HCEC 1CT (cell line): ENCODE results near the gene RRP1B.
A peak's percentile ranks its signal among the peaks of the same experiment; 100 is the strongest.

Experiments
- DNase-seq: peaks from one replicate; pipeline ENCODE4 v3.0.0-alpha.2; 2017

RRP1B gene

DNA sequence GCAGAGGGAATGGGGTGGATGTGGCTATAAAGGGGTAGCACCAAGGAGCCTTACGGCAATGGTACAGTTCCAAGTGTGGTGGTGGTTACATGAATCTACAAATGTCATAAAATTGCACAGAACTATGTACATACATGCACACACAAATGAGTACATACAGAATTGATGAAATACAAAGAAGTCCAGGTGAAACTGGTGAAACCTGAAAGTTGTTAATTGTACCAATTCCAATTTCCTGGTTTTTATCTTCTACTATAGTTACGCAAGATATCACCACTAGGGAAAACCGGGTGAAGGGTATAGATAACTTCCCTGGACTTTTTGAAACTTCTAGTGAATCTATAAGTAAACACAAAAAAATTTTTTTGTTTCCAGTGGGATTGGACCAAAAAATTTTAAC lies 19.0 kb upstream of the RRP1B start:
- DNase-seq, result no peak

DNA sequence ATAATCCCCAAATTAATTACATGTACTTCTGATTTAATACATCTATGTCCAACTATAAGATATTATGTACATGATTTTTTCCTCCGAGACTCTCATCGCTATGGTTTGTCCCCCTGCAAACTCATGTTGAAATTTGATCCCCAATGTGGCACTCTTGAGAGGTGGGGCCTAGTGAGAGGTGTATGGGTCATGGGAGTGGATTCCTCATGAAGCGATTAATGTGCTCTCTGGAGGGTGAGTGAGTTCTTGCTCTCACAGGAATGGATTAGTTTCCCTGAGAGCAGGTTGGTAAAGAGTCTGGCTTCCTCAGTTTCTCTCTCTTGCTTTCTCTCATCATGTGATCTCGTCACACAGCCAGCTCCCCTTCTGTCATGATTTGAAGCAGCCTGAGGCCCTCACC lies 16.2 kb upstream of the RRP1B start:
- no peak for DNase-seq

DNA sequence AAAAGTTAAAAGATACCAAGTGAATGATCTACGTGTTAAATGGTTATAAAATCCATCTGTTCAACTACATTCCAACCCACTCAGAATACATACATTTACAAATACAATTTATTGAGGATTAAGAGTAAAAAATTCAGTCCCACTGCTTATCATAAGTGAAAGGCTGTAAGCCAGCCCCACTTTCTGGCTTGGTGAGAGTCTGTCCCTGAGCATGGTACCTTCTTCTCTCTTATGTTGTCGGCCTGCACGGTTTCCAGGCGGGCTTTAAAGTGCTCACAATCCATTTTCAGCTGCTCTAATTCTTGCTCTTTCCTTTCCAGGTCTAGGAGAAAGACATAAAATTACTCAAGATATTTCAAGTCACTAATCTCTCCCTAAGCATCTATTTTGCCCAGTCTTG lies 15.3 kb upstream of the RRP1B start:
- DNase-seq, result no peak

DNA sequence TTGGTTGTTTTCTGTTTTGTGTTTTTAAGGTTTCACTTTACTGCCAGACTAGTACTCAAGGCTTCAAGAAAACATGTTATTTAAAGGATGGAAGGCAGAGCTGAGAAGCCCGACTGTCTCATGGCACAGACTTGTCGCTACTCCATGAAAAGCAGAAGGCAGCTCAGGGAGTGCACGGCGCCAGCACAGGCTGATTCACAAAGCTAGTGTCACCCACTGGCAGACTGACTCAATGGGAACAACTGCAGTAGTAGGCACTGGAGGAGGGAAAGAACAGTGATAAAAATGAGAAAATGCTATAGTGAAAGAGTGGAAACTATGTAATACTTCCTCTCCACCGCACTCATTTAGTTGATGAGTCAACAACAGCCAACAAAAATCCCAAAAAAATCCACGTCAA lies 14.8 kb upstream of the RRP1B start:
- DNase-seq, result peak; percentile 10

DNA sequence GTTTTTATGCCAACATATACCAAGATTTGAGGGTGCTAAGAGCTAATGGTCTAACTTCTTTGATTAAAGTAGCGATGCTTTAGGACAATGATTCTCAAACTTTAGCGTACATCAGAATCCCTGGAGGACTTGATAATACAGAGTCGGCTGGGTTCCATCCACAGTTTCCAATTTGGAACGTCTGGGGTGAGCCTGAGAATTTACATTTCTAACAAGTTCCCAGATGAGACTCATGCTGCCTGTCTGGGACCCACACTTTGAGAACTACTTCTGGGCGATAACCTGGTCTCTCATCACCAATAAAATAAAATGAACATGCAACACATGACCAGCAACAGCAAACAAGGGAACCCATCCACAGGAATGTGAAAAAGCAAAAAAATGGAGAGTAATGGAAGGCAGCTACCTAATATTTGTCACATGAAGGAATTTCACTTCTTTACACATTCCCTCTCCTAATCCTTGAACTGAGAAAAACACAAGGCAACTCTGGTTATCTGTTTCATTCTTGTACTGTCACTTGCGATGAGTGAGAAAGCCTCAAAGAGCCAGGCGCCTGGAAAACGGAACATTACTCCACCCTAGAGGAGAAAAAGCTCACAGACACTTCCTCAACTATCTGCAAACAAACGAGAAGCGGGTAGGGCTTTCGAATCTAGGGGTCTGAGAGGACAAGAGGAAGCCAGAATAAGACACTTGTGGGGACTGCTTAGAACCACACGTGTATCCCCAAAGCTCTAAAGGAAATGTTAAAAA lies 14.0 kb upstream of the RRP1B start:
- DNase-seq, result peak; percentile 74

DNA sequence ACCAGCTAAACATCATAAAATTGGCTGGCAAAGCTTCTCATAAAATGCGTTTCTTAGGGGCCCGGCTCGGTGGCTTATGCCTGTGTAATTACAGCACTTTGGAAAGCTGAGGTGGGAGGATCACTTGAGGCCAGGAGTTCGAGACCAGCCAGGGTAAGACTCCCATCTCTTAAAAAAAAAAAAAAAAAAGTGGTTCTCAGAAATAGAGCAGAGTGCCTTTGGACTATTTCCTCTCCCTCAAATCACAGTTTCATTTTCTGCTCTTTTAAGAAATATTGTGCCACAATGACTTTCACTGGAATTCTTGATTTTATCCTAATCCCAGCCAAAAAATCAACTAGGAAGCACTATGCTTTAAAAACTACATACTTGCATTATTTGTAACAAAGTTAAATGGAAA lies 13.4 kb upstream of the RRP1B start:
- DNase-seq, result no peak

DNA sequence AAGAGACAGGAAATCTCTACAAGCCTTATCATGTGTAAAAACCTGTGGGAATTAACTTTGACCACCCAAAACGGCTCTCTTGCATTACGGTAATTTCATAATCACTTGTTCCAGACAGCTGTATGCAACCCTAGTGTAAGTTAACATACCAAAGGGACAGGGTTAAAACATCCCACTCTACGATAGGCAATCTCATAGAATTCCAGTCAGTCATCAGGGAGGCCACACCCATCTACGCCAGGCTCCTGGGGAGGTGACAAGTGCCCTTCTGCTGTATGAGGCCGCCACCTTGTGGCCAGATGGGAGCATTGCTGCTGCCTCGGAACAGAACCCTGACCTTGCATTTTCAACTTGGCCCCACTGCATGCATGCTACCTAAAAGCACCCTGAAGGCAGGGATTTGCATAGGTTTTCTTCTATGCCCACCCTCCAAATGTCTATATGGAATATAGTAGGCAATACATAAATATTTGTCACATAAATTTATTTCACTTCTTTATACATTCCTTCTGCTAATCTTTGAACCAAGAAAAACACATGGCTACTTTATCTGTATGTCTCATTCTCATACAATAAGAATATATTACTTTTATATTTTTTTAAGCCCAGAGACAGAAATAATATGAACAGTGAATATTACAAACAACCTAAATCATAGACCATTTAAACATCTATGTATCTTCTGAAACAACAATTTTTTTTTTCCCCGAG lies 12.7 kb upstream of the RRP1B start:
- DNase-seq, result peak; percentile 94

DNA sequence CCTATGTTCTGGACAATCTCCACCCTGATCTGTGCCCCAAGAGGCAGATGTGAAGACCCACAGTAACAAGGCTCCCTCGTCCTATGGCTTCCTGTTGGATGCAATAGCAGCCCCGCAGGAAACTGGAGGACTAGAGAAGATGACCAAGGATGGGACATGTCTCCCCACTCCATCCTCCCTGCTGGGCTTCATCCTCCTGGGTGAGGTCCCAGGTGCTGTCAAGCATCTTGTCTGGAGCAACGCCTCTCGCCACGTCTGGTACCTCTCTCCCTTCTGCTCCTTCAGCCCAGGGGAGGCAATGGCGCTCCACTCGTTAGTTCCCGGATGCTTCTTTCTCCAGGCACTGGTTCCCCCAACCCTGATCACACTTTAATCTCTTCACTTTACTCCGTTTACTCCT lies 11.2 kb upstream of the RRP1B start:
- no peak for DNase-seq

DNA sequence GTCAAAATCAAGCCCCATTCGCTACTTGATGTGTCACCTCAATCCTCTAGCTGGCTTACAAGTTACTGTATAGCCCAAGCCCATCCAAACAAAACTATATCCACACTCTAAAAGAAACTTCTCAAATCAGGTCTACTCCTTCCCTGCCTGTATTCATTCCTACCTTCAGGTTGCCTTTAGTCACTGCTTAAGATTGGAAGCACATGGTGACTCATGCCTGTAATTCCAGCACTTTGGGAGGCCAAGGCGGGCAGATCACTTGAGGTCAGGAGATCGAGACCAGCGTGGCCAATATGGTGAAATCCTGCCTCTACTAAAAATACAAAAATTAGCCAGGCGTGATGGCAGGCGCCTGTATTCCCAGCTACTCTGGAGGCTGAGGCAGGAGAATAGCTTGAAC lies 7.4 kb upstream of the RRP1B start:
- DNase-seq, result peak; percentile 16

DNA sequence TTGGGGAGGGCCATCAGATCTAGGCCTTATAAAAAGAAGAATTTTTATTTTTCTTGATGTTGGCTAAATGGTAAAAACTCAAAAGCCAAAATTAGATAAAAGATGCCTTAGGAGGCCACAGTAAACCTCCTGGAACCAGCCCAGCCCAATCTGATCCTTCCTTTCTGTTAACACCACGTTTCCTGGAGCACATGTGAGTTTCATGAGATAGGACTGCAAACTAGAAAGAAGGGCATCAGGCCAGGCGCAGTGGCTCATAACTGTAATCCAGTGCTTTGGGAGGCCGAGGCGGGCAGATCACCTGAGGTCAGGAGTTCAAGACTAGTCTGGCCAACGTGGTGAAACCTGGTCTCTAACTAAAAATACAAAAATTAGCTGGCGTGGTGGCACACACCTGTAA lies 6.7 kb upstream of the RRP1B start:
- no peak for DNase-seq

DNA sequence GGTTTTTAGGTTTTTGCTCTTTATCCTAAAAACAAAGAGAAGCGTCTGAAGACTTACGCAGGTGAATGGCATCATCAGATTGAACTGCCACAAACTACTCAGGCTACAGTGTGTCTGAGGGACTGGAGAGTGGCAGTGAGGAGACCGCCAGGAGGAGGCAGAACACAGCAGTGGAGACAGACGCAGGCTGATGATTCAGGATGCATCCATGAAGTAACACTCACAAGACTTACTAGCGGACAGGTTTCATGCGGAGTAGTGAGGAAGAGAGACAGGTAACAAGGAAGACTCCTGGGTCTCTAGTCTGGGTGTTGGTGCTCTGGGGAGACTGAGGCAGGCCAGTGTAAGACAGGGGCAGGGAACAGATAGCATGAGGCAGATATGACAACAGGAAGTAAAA lies 5.7 kb upstream of the RRP1B start:
- no peak for DNase-seq

DNA sequence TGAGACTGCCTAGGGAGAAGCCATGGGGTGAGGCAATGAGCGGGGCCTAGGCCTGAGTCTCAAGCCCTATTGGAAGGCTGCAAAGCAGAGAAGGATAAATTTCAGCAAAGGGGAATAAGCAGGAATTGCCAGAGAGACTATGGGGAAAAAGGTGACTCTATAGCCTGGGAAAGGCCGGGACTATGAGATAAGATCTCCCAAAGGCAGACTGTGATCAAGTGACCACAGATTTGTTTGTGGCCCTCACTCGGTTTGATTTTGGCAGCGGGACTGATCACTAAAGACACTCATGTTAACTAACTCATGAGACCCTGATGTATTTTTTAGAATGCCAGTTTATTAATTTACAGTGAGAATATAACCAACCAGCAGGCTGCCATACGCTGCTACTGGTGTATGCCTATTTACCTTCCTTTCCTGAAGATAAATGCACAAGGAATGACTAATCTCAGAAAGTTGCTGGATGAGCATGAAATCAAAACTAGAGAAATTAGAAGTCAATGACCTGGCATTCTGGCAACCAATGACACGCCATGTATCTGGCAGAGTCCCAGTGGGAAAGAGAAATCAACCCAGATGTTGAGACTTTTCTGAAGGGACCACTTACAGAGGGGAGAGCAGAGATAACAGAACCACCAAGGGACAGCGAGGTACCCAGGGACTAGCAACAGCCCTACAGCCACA lies 4.4 kb upstream of the RRP1B start:
- peak; percentile 28 for DNase-seq

DNA sequence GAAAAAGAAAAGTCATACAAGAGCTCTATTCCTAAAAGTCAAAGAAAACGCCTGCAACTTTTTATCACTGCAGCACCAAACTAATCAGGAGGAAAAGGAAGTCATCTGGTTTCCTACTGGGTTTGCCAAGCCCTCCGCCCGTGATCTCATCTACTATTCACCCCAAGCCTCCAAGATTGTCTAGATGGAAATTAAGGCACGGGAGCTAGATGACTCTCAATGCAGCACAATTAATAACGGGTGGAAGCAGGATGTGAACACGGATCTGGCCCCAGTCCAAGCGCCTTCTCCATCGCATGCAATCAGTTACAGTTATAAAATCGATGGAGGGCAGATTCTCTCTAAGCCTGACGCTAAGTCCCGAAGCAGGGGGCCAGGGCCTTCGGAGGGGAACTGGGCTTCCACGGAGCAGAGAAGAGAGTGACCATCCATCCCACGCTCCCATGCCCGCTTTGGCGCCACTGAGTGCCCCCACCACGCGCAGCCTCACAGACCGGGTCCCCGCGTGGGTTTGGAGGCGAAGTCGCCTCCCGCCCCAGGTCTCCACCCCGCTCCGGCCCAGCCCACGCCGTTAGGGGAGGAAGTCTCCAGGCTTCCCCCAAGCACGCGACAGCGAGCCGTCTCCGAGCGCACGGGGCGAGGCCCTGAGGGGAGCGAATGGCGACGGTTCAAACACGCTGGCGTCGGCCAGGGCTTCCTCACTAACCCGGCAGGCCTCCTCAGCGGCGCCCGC lies 1.8 kb upstream of the RRP1B start:
- DNase-seq, result no peak

DNA sequence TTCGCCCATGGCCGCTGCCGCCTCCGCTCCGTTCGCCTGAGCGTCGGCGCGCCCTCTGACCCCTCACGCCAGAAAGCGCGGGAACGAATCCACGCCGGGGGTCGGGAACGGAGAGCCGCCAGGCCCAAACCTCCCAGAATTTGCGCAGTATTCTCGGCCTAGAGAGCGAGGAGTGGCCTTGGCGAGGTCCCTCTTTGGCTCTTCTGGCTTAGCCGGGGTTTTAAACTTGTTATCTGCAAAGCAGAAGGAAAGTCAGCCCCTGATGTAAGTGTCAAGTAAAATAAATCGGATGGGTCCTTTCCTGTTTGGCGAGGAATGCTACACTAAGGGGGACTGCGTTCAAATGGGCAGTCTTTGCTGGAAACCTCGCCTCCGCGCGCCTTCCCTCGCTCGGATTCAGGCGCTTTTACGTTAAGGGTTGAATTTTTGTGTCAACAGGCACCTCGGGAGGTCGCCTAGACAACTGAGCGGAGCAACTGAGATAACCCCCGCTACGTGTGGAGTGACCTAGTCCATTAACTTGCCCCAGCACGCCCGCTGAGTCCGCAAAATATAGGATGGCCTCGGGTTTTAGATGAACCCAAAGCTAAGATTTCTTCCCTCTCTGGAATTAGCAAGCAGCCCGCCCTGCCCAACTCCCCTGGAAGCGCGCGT lies 1.1 kb upstream of the RRP1B start:
- no peak for DNase-seq

DNA sequence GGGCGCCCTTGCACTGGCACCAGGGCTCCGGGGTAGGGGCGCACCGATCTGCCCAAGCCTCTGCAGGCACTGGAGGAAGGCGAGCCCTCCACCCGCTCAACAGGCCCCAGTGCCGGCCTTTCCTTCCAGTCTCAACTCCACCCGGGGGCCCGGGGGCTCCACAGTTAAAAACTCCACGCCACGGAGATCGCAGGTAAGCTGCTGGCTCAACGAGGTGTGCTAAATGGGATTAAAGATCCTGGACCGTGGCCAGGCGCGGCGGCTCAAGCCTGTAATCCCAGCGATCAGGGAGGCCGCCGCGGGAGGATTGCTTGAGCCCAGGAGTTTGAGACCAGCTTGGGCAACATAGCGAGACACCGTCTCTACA lies 608 bp upstream of the RRP1B start:
- DNase-seq, result no peak

DNA sequence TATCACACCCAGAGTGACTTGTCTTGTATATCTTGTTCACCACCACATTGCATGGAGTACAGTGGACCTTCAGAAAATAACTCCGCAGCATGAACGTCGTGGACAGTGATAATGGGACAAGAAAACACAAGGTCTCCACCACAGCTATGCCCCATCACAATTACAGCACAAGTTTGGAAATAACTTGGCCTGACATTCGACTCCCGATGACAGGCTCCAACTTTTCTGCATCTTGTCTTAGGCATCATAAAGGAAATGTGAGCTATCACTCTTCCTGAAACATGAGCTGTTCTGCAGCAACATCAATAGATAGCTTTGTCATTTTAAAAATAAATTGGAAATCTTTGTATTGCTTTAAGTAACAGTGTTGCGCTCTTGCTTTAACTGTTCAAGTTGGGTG lies 2.9 kb downstream of the RRP1B start:
- DNase-seq, result no peak

DNA sequence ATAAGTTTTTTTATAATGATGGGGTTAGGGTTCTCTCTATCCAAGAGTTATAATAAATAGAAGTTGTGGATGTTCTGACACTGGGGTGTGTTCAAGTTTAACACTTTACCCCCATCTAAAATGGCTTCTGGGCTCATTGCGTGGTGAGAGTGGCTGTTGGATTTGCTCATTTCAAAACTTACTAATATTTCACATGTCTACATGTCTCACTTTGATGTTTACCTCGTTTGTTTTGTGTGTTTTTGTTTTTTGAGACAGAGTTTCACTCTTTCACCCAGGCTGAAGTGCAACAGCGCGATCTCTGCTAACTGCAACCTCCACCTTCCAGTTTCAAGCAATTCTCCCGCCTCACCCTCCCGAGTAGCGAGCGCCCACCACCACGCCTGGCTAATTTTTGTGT lies 3.7 kb downstream of the RRP1B start:
- DNase-seq, result no peak

DNA sequence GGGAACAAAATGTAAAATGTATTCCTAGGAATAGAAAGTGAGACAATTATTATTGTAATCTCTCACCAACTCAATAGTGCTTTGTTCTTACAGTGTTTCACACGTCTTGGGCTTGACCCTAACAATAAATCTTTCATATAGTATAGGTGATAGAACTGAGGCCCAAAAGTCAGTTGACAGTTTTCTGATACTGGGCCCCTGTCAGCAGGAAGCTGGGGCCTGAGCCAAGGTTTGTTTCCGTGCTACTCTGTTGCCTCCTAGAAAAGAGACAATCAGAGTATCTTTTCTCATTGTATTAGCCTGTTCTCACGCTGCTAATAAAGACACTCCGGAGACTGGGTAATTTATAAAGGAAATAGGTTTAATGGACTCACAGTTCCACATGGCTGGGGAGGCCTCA lies 5.0 kb downstream of the RRP1B start:
- no peak for DNase-seq

DNA sequence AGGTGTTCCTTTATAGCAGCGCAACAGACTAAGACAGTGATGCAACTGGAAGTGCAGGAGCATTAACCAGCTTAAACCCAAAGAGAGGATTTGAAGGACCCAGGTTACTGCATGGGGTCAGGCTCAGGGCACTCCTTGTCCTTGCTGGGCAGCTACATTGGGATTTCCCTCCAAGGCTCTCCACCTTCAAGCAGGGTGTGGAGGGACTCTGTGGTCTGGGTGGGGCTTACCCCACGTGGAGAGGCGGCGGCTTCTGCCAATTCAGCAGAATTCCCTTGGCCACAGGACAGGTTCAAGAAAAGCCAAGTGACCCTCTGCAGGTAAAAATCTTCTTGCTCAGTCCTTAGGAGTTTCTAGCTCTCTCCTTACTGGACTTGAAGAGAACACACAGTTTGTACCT lies 6.5 kb downstream of the RRP1B start:
- no peak for DNase-seq

DNA sequence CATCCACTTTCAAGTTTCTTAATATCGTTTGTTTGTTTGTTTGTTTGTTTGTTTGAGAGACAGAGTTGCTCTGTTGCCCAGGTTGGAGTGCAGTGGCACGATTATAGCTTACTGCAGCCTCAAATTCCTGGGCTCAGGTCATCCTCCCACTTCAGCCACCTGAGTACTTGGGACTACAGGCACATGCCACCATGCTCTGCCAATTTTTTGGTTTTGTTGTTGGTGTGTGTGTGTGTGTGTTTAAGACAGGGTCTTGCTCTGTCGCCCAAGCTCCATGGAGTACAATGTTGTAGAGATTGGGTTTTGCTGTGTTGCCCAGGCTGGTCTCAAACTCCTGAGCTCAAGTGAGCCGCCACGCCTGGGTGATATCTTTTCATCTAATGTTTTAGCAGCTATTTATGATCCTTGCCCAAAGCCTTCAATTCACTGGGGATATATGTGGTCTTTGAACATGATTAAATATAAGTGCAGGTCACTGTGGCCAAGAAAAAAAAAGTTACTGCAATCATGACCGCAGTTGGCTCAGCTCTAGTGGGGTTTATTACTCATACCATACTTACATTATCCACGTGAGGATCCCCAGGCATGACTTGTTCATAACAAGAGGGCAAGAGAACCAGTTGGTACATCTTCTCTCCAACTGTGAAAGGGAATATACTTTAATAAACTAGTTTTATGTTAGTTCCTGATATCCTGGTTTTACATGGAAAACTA lies 8.0 kb downstream of the RRP1B start:
- peak; percentile 82 for DNase-seq

DNA sequence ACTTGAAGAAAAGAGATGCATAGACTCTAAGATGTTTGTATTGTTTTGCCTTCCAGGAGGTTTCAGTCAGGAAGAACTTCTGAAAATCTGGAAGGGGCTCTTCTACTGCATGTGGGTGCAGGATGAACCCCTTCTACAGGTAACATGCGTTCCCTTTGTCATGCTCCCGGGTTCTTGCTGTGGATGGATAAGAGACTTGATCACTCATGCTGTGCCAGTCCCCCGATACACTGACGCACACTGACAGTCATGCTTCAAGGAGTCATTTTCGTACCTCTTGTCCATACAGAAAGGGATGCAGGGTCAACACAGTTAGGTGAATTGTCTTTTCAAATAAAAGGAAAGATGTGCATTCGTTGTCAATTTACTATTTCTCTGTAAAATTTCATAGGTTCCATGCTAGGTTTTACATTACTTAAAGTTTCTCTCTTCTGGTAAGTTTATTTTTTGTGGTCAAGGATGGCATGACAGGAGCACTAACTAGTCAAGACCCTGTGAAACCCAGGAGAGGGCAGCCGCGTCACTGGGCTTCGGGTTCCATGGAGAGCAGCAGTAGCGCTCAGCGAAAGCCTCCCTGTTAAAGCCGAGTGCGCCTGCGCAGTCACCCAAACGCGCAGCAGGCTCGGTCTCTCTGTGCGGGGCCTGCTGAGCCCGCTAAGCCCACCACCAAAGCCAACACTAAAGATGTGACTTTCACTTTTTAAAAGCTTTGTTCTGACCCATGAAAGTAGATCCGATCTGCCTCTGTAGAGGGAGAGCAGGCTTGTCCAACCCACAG lies 10.7 kb downstream of the RRP1B start:
- no peak for DNase-seq

DNA sequence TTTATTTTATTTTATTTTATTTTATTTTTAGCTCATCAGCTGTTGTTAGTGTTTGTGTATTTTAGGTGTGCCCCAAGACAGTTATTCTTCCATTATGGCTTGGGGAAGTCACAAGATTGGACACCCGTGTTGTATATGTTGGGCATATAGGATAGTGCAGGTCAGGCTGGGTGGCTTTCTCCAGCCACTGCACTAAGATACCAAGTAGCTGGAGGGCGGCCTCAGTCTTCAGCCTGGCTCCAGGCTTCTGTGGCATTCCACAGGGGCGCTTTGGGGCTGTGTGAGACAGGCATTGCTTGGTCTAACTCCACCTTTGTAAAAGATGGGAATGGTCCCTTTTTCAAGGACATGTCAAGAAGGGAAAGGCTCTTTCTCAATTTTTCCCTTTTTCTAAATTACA lies 16.5 kb downstream of the RRP1B start:
- DNase-seq, result no peak
